ENCODE data around the gene WDR93.

Gene WDR93

DNA sequence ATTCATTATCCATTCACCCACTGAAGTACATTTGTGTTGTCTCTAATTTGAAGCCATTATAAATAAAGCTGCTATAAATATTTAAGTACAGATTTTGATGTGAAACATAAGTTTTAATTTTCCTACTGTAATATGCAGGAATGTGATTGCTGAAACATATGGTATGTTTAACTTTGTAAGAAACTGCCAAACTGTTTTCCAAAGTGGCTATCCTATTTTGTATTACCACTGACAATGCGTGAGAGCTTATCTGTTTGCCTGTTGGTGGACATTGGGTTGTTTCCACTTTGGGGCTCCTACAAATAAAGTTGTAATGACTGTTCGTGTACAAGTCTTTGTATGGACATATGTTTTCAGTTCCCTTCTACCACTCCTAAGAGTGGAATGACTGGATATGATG, 2.5 kb downstream of the WDR93 start:
- no peak for DNase-seq

DNA sequence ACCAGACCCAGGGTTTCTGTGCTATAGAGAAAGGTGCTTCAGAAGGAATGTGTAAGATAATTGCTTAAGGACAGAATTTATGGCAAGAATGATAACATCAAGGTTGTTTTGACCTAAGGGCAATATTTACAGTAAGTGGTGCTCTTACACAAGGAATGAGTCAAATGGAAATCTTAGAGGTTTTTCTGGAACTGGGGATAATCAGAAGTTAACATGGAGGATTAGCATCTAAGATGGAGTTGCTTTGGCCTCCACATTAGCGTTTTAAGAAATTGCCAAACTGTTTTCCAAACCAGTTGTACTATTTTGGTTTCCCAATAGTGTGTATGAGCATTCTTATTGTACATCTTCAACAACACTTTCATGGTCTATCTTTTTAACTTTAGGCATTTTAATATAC, 3.1 kb downstream of the WDR93 start:
- DNase-seq: no peak

DNA sequence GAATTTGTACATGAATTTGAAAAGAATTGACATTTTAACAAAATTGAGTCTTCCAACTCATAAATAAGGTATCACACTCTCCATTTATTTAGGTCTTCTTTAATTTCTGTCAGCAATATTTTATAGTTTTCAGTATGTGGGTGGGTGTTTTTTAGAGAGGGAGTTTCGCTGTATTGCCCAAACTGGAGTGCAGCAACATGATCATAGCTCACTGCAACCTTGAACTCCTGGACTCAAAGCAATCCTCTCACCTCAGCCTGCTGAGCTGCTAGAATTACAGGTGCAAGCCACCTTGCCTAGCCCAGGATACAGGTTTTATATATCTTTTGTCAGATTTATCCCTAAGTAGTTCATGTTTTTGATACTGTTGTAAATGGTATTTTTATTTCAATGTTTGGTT, 4.6 kb downstream of the WDR93 start:
- no peak for DNase-seq

DNA sequence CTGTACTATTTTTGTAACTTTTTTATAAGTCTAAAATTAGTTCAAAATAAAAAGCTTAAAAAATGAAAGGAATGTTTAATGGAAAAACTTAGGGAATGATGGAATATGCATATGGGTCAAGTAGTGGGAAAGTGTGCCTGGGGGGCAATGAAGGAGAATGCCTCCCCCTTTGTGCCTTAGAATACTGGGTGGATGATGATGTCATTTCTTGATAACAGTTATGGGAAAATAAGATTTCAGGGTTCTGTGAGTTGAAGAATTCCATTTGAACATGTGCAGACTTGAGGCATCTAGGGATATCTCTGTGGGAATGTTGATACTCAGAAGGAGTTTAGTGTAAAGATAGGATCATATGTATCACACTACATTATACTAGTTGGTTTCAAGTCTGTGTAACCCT, 13.8 kb downstream of the WDR93 start:
- no peak for DNase-seq

DNA sequence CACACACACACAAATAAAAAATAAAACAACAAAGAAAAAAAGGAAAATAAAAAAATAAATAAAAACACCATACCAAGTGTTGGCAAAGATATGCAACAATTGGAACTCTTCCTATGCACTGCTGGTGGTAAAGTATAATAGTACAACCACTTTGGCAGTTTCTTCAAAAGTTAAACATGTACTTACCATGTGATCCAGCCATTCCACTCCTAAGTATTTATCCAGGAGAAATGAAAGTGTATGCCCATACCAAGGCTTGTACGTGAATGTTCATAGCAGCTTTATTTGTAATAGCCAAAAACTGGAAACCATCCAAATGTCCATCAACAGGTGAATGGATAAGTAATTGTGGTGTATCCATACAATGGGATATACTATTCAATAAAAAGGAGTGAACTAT, 17.0 kb downstream of the WDR93 start:
- no peak for DNase-seq

DNA sequence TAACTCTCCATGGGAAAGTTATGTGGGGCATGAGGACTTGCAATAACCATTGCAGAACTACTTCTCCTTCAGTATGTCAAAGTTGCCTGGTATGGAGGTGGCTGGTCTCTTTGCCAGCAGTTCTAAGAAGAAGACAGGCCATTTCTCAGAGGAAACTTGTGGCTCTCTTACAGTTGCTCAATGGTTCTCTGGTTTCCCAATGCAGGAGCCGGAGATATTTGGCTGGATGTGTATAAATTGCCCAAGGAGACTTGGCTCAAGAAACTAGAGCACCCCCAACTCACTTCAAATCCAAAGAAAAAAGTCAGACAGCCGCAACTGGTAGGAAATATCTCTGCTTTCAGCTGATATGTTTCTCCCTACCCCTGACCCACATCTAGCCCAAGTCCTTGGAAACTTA, 24.2 kb downstream of the WDR93 start:
- DNase-seq: no peak

DNA sequence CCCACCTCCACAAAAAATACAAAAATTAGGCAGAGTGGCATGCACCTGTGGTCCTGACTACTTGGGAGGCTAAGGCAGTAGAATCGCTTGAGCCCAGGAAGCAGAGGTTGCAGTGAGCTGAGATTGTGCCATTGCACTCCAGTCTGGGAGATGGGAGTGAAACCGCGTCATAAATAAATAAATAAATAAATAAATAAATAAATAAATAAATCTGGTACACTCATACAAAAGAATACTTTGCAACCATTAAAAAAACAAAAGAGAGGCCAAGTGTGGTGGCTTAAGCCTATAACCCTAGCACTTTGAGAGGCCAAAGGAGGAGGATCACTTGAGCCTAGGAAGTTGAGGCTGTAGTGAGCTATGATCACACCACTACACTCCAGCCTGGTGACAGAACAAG, 32.4 kb downstream of the WDR93 start:
- no peak for DNase-seq

DNA sequence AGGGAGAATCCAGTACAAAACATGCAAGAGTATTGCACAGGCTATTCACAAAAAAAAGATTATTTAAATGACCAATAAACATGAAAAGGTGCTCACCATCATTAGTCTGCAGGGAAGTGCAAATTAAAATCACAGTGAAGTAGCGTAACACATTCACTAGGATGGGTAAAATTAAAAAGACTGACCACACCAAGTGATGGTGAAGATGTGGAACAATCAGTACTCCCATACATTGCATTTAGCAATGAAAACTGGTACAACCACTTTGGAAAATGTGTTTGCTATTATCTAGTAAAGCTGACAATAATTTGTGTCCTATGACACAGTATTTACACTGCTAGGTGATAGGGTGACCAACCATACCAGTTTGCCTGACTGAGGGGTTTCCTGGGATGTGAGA, 34.0 kb downstream of the WDR93 start:
- DNase-seq: no peak

DNA sequence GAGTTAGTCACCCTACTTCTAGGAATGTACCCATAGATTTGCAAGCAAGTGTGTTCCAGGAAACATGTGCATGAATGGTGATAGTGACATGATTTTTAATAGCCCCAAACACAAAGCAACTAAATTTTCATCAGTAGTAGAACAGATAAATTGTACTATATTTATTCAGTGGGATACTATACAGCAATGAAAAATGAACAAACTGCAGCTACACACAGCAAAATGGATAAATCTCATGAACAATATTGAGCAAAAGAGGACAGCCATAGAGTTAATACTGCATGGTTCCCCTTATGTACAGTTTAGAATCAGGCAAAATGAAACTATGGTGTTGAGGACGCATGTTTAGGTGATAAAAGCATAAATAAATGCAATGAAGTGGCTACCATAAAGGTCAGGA, 34.5 kb downstream of the WDR93 start:
- no peak for DNase-seq

DNA sequence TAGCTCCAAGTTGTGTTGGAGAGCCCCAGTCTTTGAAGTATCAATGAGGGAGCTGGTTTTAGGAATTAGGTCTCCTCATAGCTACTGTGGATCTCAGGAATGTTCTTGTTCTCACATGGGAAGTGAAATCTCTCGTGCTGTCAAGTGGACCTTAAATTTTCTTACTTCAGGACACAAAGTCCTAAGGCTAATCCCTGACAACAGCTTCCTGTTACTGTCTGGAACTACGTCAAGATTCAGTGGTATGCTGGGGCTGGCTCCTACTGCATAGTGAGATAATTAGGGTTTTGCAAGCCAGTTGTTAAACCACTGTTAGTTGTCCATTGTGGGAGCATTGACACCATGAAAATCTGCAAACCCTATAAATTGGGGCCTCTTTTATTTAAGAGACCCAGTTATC, 37.6 kb downstream of the WDR93 start:
- DNase-seq: no peak

DNA sequence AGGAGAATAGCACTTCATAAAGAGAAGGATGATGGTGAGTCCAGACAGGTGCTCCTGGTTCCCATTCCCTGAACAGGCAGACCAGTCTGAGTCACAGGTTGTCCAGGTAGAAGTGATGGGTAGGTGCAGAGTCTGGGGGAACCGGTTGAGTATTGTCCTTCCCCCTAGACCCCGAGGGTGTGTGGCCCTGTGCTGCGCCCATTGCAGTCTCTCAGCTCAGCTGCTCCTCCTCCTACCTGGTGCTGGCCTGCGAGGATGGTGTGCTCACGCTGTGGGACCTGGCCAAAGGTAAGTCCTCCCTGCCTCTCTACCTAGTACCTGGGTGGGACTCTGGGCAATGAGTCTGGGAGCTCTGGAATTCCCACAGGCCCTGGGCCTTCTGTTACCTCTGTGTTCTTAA, 40.7 kb downstream of the WDR93 start:
- DNase-seq: no peak

DNA sequence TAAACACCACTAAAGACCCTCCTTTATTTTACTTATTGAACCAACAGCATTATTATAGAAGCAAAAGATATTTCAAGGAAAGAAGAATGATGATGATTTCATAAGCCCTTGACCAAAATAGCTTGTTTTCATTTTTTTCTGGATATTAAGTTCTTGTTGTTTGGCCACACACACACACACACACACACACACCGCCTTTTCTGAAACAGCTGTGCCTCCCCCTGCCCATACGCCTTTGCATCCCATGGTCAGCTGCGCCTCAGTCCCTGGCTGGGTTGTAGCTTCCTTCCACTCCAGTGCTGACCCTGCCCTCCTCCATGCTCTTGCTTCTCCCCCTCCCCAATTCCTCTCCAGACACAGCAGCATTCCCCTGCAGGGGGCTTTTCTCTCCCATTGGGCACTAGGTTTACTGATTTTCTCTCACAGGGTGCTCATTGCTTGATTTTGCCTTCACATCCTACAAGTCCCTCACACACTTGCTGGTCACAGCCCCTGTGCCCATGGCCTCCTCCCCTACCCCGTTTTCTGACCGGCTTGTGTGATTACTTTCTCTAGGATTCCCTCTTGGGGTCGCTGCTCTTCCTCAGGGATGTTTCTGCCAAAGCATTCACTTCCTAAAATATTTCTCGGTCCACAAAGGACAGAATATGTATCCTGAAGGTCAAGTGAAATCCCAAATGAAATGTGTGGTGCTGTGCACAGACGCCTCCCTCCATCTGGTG, 42.0 kb downstream of the WDR93 start:
- no peak for DNase-seq

DNA sequence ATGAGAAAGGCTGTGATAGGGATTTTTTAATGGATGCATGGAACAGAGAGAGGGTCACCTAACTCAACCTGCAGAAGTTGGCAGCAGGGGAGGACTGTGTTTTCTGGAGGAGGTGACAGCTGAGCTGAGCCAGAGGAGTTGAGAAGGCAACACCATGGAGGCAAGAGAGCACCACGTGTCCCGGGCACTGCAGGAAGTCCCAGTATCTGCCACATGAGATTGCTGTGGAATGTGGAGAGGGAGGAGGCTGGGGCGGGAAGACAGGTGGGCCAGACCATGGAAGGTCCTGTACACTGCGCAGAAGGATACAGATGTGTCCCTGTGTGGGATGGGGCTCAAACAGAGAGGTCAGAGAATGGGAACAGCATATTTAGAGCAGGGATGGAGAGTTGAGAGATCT, 45.2 kb downstream of the WDR93 start:
- DNase-seq: no peak

DNA sequence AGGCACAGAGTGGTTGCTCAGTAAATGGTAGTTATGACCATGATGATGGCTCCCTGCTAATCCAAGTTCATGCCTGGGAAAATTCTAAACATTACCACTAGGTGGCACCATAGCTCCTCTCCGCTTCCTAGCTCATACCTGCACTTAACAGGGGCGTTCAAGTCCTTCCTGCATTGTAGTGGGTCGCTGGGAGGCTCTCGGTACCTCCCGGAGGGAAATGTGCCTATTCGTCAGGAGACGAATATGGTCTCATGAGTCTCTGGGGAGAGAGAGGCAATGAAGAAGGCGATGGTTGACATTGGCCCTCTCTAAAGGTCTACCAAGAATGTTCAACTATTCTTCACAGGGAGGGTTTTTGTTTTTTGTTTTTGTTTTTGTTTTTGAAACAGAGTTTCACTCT, 49.5 kb downstream of the WDR93 start:
- DNase-seq: peak; percentile 62 to 76

DNA sequence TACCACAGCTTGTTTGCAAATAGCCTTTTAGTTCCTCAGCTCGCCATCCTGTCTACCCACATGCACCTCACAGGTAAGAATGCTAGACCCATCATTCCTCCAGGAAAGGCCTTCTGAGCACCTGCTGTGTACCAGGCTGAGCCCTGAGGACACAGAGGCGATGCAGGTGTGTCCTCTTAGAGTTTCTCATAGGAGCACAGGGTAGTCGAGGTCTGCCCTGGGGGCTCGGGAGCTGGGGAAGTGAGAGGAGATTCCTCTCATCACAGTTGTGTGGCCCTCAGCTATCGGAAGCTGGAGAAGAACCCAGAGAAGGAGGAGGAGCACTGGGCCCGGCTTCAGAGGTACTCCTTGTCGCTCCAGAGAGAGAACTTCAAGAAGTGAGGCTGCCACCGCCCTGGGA, 52.4 kb downstream of the WDR93 start:
- DNase-seq: no peak

DNA sequence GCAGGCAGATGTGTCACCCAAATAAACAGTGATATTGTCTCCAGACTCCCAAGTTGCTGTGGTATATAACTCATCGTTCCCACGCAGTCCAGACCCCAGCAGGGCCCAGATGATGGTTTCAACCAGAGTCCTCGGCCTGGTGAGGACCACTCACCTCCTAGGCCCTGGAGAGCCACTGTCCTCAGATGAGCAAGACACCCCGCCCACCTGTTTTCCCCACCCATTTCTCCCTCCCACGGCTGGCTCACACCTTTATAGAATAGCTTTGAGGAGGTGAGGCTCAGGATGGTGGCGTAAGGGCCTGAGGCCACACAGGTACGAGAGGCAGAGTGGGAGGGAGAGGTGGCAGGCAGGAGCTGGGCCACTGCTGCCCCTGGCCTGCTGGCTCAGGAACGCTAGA, 53.0 kb downstream of the WDR93 start:
- no peak for DNase-seq

DNA sequence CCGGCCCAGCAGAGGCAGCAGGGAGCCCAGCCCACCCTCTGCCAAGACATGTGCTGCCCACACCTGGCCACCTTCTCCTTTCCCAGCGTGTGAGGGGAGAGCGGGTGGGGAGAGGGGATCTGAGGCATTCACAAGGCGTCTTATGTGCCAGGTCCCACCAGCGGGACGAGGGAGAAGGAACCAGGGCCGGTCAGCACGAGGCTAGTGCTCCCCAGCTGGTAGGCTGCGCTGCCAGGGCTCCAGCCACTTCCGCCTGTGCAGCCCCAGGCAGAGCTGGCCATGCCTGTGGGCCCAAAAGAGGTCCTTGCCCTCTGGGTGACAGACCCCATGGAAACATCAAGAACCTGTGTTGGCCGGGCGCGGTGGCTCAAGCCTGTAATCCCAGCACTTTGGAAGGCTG, 54.5 kb downstream of the WDR93 start:
- no peak for DNase-seq

DNA sequence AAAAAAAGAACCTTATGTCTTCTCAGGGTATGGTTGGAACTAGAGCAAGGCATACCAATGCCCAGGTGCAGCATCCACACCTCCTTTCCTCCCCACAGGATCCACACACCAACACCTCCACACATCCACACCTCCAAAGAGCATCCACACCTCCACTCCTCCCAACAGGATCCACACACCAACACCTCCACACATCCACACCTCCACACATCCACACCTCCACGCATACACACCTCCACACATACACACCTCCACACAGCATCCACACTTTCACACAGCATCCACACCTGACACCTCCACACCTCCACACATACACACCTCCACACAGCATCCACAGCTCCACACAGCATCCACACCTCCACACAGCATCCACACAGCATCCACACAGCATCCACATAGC, 55.2 kb downstream of the WDR93 start:
- DNase-seq: no peak

DNA sequence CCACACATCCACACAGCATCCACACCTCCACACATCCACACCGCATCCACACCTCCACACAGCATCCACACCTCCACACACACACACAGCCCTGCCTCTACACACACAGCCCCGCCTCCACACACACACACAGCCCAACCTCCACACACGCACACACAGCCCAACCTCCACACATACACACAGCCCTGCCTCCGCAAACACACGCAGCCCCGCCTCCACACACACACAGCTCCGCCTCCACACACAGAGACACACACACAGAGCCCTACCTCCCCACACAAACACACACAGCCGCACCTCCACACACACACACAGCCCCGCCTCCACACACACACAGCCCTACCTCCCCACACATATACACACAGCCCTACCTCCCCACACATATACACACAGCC, 55.8 kb downstream of the WDR93 start:
- no peak for DNase-seq

DNA sequence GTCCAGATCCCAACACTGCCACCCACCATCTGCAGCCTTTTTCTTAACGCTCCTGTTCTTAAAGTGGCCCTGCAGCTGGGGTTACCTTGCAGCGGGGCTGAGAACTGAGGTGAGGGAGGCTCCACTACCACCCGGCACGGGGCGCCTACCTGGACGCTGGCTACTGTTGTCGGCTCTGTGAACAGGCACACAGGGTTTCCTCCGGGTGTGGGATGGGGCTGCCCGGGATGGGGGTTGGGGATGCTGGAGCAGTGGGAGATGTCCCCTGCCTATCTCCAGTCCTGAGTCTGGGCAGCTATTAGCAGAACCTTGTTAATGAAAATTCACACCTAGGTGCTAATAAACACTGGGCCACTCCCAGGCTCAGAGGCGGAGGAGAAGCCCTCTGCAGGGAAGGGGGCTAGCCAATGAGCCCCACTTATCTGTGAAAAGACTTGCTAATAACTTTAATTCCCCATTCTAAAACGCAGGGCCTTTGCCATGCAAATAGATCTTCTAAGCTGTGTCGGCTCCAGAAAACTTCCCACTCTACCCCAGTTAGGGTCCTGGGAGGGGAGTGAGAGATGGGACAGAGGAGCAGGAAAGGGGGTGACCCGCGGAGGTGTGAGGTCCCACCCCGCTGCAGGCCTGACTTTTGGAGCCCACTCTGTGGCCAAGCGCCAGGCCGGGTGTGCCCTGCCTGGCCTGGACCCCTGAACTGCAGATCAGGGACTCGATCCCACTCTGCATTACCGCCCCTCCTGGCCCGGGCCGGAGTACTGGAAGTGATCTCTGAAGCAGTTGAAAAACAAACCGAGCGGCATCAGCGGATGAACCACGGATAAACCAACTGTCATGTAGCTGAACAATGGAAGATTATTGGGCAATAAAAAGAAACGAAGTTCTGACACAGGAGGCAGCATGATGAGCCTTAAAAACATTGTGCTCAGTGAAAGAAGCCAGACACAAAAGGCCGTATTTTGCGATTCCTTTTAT, 57.4 kb downstream of the WDR93 start:
- DNase-seq: no peak

DNA sequence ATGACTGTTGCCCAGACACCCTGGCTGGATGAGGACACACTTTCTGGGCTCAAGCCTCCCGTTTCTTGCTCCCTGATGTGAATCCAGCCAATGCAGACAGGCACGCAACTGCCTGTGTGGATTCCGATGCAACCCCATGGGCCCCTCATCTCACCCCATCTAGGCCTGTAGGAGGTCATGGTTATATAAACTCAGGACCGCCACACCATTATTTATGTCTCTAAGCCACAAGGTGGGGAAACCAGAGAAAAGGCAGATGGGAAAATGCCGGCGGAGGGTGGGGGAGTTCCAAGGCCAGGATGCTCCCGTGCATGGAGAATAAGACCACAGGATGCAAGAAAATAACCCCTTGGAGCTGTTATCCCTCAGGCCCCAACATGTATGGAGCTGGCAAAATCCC, 58.4 kb downstream of the WDR93 start:
- DNase-seq: no peak

DNA sequence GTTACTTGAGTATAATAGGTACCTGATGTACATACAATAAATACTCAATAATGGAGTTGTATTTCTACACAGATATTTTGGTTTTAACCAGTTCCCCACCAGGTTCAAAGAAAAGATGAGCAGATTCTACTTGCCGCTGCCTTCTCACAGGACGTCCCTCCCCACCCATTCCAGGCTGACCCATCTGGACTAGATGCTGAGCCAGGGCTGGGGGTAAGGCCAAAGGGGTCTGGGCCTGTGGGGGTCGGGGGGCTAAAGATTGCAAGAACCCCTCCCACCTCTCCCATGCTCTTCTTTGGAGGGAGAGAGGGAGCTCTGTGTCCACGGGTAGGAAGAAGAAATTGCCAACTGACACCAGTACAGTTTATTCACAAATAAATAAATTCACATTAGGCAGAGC, 58.9 kb downstream of the WDR93 start:
- no peak for DNase-seq

DNA sequence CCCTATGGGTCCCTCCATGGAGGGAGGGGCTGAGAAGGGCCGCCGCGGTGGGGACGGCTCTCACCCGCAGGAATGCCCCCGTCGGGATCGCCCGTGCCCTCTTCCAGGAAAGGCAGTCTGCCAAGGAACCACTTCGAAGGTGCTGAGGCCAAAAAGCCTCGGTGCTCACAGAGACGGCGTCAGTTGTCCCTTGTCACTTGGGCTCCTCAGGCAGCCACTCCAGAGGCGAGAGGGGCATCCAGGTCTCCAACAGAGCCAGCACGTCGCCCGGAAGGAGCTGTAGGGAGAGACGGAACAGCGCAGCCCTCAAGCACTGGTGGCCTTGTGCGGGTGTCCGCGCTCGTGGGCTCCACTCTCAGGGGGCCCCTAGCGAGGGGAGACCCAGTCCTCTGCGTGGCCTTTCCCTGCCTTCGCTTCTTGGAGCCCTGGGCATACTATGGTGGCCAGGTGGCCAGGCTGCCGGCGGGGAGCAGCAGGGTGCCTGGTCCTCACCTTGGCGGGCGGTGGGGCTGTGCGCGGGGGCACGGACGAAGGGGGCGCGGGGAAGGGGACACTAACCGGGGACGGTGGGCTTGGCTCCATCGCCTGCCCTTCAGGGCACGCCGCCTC, 59.4 kb downstream of the WDR93 start:
- DNase-seq: no peak

All from CD4-positive, alpha-beta T cell treated with Interleukin-4 for 1 hour (primary cell).